HepG2 (cell line): ENCODE measurements around the gene PDZK1. TPM values are rescaled to one million over a fixed set of nuclear protein-coding genes. Genes with fewer than 3 reads are reported as not detected.
A peak's percentile ranks its signal among the peaks of the same experiment; 100 is the strongest.

Source experiments
- ATAC-seq: fragments of 200-7000 bp; cut with Tn5 transposase; 3 replicates; pipeline ENCODE4 v1.9.1; 2020; ENCODE audit warnings: mild to moderate bottlenecking, moderate library complexity
- BruUV-seq: library from RNA; stranded (reverse); fragments of 400-500 nt; replicated peaks from 2 replicates; lab custom pipeline; 2021; lab: Mats Ljungman, UMichigan
- CTCF ChIA-PET: fragments of 300-600 bp; formaldehyde crosslinking; extraction: SDS; loops from one replicate; lab custom pipeline; 2021; ENCODE audit warnings: low total read pairs, inconsistent platforms, low intra/inter-chr PET ratio; lab: Yijun Ruan, JAX
- POLR2A ChIA-PET: fragments of 350-600 bp; sonication (Branson Sonifier 250); formaldehyde crosslinking; loops from one replicate; lab custom pipeline; 2020; ENCODE audit warnings: antibody characterized with exemption, inconsistent platforms; lab: Yijun Ruan, JAX
- DNase-seq: peaks from one replicate; pipeline ENCODE4 v3.0.0-alpha.2; 2015; ENCODE audit warnings: low spot score
- FAIRE-seq: peaks from 3 replicates; lab custom pipeline; 2011; peaks lifted over from hg19 to GRCh38; lab: Jason Lieb, UNC
- H2AFZ ChIP-seq: one replicate; pipeline ENCODE4 v1.6.1; 2011; ENCODE audit warnings: low read length, inconsistent platforms
- H3K27ac ChIP-seq: fragments of 300-600 bp; 3 replicates; pipeline ENCODE4 v1.8.0; 2011; ENCODE audit warnings: mixed run types, mild to moderate bottlenecking, mixed read lengths, low read length, inconsistent platforms; ENCODE audit not compliant: insufficient read depth; ENCODE audit errors: extremely low read length
- H3K27me3 ChIP-seq, 2 experiments: fragments of 200-600 bp in 1 of 2; 2 replicates in 1 of 2; 3 replicates in 1 of 2; pipeline versions ENCODE4 v1.6.0 to v1.8.0; 2011; ENCODE audit warnings: low read length in 2 of 2, mild to moderate bottlenecking in 2 of 2, moderate library complexity in 2 of 2, inconsistent platforms in 1 of 2; ENCODE audit not compliant: insufficient read depth in 2 of 2, control insufficient read depth in 1 of 2
- H3K36me3 ChIP-seq, 2 experiments: fragments of 200-600 bp in 1 of 2; replicated peaks in 1 of 2; 2 replicates in 1 of 2; 3 replicates in 1 of 2; pipeline versions ENCODE4 v1.5.1 to v1.8.0; 2011; ENCODE audit warnings: low read length in 2 of 2, inconsistent platforms in 1 of 2; ENCODE audit not compliant: insufficient read depth in 2 of 2, control insufficient read depth in 1 of 2
- H3K4me1 ChIP-seq: 2 replicates; pipeline ENCODE4 v1.5.1; 2012; ENCODE audit warnings: low read length, inconsistent platforms; ENCODE audit not compliant: insufficient read depth
- H3K4me2 ChIP-seq: 2 replicates; pipeline ENCODE4 v1.6.0; 2011; ENCODE audit warnings: low read depth, low read length, inconsistent platforms
- H3K4me3 ChIP-seq, 3 experiments: fragments of 200-600 bp in 1 of 3; sonication (generic), shearing (Covaris generic) in 1 of 3; replicated peaks in 1 of 3; 2 replicates each; pipeline ENCODE4 v1.5.1; 2011 to 2016; ENCODE audit warnings: low read length in 3 of 3, inconsistent platforms in 2 of 3, low read depth in 2 of 3, mild to moderate bottlenecking in 2 of 3, control low read depth in 1 of 3, mixed read lengths in 1 of 3; ENCODE audit not compliant: insufficient read depth in 1 of 3
- H3K79me2 ChIP-seq: one replicate; pipeline ENCODE4 v1.6.1; 2011; ENCODE audit warnings: low read length, inconsistent platforms; ENCODE audit not compliant: insufficient read depth
- H3K9ac ChIP-seq: 2 replicates; pipeline ENCODE4 v1.6.0; 2011; ENCODE audit warnings: mild to moderate bottlenecking, low read depth, low read length, inconsistent platforms; ENCODE audit not compliant: insufficient read depth
- H3K9me3 ChIP-seq: 2 replicates; pipeline ENCODE4 v1.5.1; 2012; ENCODE audit warnings: mild to moderate bottlenecking, low read length
- H4K20me1 ChIP-seq: 2 replicates; pipeline ENCODE4 v1.6.0; 2011; ENCODE audit warnings: inconsistent platforms, mild to moderate bottlenecking, low read length, moderate library complexity; ENCODE audit not compliant: insufficient read depth
- FOXO1 ChIP-seq: sonication (generic); formaldehyde crosslinking; IDR thresholded peaks from 2 replicates; pipeline ENCODE4 v1.4.0; 2020; ENCODE audit warnings: missing genetic modification reagents
- HMG20A ChIP-seq: IDR thresholded peaks from 2 replicates; pipeline ENCODE4 v1.6.1; 2016; ENCODE audit warnings: borderline replicate concordance
- KDM4B ChIP-seq: sonication (generic); formaldehyde crosslinking; IDR thresholded peaks from 2 replicates; pipeline ENCODE4 v1.4.0; 2020; ENCODE audit warnings: missing genetic modification reagents
- KLF16 ChIP-seq, 2 experiments: sonication (generic) in 1 of 2; formaldehyde crosslinking in 1 of 2; IDR thresholded peaks; 2 replicates each; pipeline versions ENCODE4 v1.6.1 to v1.8.0; 2016 to 2023; ENCODE audit warnings: missing genetic modification reagents in 2 of 2, missing compliant biosample characterization in 1 of 2
- TARDBP ChIP-seq: sonication (generic); formaldehyde crosslinking; IDR thresholded peaks from 2 replicates; pipeline ENCODE4 v1.8.0; 2022; ENCODE audit warnings: mild to moderate bottlenecking, missing genetic modification reagents
- ZNF124 ChIP-seq: sonication (generic); formaldehyde crosslinking; IDR thresholded peaks from 2 replicates; pipeline ENCODE4 v1.4.0; 2020; ENCODE audit warnings: missing genetic modification reagents
- ZNF547 ChIP-seq: sonication (generic); formaldehyde crosslinking; IDR thresholded peaks from 2 replicates; pipeline ENCODE4 v1.5.1; 2020; ENCODE audit warnings: mild to moderate bottlenecking, missing genetic modification reagents
- ZNF883 ChIP-seq: sonication (generic); formaldehyde crosslinking; IDR thresholded peaks from 2 replicates; pipeline ENCODE4 v1.5.1; 2020; ENCODE audit warnings: mild to moderate bottlenecking, missing genetic modification reagents; ENCODE audit errors: not compliant biosample characterization
- ZSCAN30 ChIP-seq: sonication (generic); formaldehyde crosslinking; IDR thresholded peaks from 2 replicates; pipeline ENCODE4 v1.5.0; 2020; ENCODE audit warnings: mild to moderate bottlenecking, missing genetic modification reagents
- WGBS: methylation state at CpG from one replicate; pipeline ENCODE4 v1.1.6; 2017; ENCODE audit warnings: low lambda C conversion rate; 5-methylcytosine and 5-hydroxymethylcytosine counted together
- in situ Hi-C: cut with HindIII; loops from 2 replicates; pipeline ENCODE4 v1.10.0; 2017; ENCODE audit warnings: low pct_unique_long_range_greater_than_20kb; ENCODE audit not compliant: extremely low pct_ligation_motif_present
- intact Hi-C: fragments of 100-400 bp; cut with micrococcal nuclease; formaldehyde crosslinking; loops from one replicate; pipeline ENCODE4 v1.10.0; 2022; ENCODE audit not compliant: unreplicated experiment
- polyA plus RNA-seq, 8 experiments: library from polyadenylated mRNA; depleted of rRNA in 3 of 8; stranded (reverse) in 7 of 8; unstranded in 1 of 8; fragments of >200 nt; fragmentation: Illumina TruSeq in 4 of 8; extraction: Trizol in 4 of 8; gene quantifications; 2 replicates each; pipeline versions ENCODE4 v1.2.1 to v1.2.3, GENCODE V29; 2011 to 2016; ENCODE audit warnings: low read depth in 4 of 8, missing spikeins in 1 of 8, mixed read lengths in 1 of 8; ENCODE audit not compliant: insufficient read depth in 1 of 8
- total RNA-seq, 5 experiments: library from RNA; depleted of rRNA; stranded (reverse); fragments of >200 nt; fragmentation: Illumina TruSeq; extraction: Trizol; gene quantifications; 2 replicates each; pipeline ENCODE4 v1.2.3, GENCODE V29; 2016; ENCODE audit warnings: low read depth in 1 of 5
- TF ChIP-seq, protein P1 (sequence below): sonication (generic); formaldehyde crosslinking; IDR thresholded peaks from 2 replicates; pipeline ENCODE4 v1.8.0; 2023; ENCODE audit warnings: mild to moderate bottlenecking, missing genetic modification reagents
- TF ChIP-seq, protein P2 (sequence below): sonication (generic); formaldehyde crosslinking; IDR thresholded peaks from 2 replicates; pipeline ENCODE4 v1.4.0; 2020; ENCODE audit warnings: missing genetic modification reagents, low read depth, mild to moderate bottlenecking, borderline replicate concordance

The PDZK1 gene
- total and polyA plus RNA-seq, 2 of the 13 experiments (the other 11 are each of a cell fraction or from before 2014, with no cell fraction given) = 16.2 to 46.4 TPM

DNA sequence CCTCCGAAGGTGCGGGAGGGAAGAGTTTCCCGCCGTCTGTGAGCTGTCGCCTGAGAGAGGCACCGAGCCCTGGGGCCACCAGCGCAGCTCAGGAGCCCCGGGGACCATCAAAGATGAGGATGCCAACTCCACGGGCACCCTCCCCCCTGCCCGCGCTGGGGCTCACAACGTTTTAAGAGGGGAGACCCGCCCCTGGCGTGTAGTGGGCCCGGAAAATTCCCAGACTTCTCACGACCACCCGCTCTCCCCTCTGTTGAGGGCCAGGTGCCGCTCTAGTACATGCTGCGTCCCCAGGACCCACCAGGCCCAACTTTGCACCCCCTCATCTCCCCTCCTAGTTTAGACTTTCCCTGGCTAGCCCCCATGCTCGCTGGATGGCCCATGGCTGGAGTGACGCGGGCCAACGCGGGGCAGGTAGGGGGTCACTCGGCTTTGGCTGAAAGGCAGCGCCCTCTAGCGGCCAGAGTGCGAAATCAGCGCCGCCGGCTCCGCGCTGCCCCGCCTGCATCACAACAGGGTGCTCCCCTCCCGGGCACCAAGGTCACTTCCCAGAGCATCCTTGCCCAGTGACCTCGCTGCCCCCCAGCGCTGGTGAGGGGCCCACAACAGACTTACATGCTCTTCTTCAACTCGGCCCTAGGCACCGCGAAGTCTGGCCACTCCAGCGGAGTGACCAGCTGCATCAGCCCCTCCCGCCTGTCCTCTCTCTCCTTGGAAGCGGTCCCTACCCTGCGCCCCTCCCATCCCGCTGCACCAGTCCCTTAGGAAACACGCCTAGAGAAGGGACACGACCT, 13.9 kb upstream of the PDZK1 start (continued):
- TF ChIP-seq, protein P1, sequence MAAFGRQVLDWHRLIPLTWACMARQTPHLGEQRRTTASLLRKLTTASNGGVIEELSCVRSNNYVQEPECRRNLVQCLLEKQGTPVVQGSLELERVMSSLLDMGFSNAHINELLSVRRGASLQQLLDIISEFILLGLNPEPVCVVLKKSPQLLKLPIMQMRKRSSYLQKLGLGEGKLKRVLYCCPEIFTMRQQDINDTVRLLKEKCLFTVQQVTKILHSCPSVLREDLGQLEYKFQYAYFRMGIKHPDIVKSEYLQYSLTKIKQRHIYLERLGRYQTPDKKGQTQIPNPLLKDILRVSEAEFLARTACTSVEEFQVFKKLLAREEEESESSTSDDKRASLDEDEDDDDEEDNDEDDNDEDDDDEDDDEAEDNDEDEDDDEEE = peak; percentile 78; the same call in 1 of the 2 replicates
- no peak for TF ChIP-seq ZNF883 (CRISPR knock-in tag)
- no peak for TF ChIP-seq FOXO1 (CRISPR knock-in tag)
- TF ChIP-seq KDM4B (CRISPR knock-in tag) = 0 out of 2 replicates have a peak, but pooled peaks have one; percentile 37
- TF ChIP-seq ZNF547 (CRISPR knock-in tag) = 0 out of 2 replicates have a peak, but pooled peaks have one; percentile 46
- no peak; the same call in 1 of the 2 replicates for TF ChIP-seq HMG20A (CRISPR knock-in tag)
- TF ChIP-seq ZNF124 (CRISPR knock-in tag) = 0 out of 2 replicates have a peak, but pooled peaks have one; percentile 47
- peak; percentile 60; the same call in 1 of the 2 replicates for TF ChIP-seq TARDBP (CRISPR knock-in tag)
- TF ChIP-seq, protein P2, sequence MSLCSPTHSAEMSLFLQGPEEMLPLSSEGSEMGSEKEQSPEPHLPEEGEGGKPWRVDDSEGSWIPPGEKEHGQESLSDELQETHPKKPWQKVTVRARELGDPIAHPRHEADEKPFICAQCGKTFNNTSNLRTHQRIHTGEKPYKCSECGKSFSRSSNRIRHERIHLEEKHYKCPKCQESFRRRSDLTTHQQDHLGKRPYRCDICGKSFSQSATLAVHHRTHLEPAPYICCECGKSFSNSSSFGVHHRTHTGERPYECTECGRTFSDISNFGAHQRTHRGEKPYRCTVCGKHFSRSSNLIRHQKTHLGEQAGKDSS (CRISPR knock-in tag) = peak; percentile 50; the same call in 1 of the 2 replicates

GRCh38 chr1:145720556-145720877, 13.3 kb upstream of the PDZK1 start:
- peak overlapping the region; percentile 81 for H3K4me2 ChIP-seq
- H3K9ac ChIP-seq = 0 out of 2 replicates have a peak overlapping the region, but pooled peaks have one; percentile 20
- CTCF ChIA-PET = no interaction called here
- H4K20me1 ChIP-seq = no peaks in the 10 kb centered on the region
- TF ChIP-seq KLF16 (CRISPR knock-in tag; IDR thresholded peaks at IDR 0.05) = 0 out of 4 replicates have a peak, but pooled peaks of 1 of the 2 experiments have one; percentile 1
- TF ChIP-seq ZSCAN30 = no peak
- FAIRE-seq (no peak), ATAC-seq (peak; percentile 10), DNase-seq (no peak)
- POLR2A ChIA-PET = interaction anchor here (0.9 to 1.2 kb wide), 2 partner anchors 9 to 13 kb away, joined by 4 to 5 read pairs; partner anchors contain the start of gene PDZK1
- intact Hi-C loops (no loop called here), in situ Hi-C loops (no loop called here)
- no peaks in the 10 kb centered on the region for H3K9me3 ChIP-seq
- BruUV-seq = no TSS peak
- H3K4me1 ChIP-seq = peaks cover 30% of the 10 kb centered on the region
- 38% methylated on average over 4 of the region's 5 CpGs for WGBS
- H2AFZ ChIP-seq = no peak overlapping the region
- H3K27ac ChIP-seq = no peak overlapping the region
- no peaks in the 10 kb centered on the region for H3K36me3 ChIP-seq
- H3K4me3 ChIP-seq = peak overlapping the region; percentile 15 to 67 (median 42); a peak in 5 of 6 replicates
- no peaks in the 10 kb centered on the region for H3K79me2 ChIP-seq
- H3K27me3 ChIP-seq = no peaks in the 10 kb centered on the region
